ENCODE measurements around the gene SUN1. TPM values are rescaled to one million over a fixed set of nuclear protein-coding genes. Genes with fewer than 3 reads are reported as not detected.
A peak's percentile ranks its signal among the peaks of the same experiment; 100 is the strongest.

Gene SUN1
- total and polyA plus RNA-seq, 10 of the 15 experiments (the other 5 are each of a cell fraction or from before 2014, with no cell fraction given): 27.8 to 107 (median 65.8) TPM

GRCh38 chr7:826230-826917 is 5.9 kb upstream of the SUN1 start:
- 90% methylated on average over 28 of the region's 29 CpGs for WGBS (ENCODE audit: insufficient coverage, insufficient replicate concordance, low lambda C conversion rate, missing lambda C conversion rate)
- POLR2A ChIA-PET: interaction anchor here (6.4 kb wide), 1 partner anchor 8 kb away, joined by 34 read pairs; no protein-coding TSS in a partner anchor
- no peak for TF ChIP-seq REST (IDR thresholded peaks at IDR 0.05; ENCODE audit: low read depth, low read length)
- TF ChIP-seq, protein P1, sequence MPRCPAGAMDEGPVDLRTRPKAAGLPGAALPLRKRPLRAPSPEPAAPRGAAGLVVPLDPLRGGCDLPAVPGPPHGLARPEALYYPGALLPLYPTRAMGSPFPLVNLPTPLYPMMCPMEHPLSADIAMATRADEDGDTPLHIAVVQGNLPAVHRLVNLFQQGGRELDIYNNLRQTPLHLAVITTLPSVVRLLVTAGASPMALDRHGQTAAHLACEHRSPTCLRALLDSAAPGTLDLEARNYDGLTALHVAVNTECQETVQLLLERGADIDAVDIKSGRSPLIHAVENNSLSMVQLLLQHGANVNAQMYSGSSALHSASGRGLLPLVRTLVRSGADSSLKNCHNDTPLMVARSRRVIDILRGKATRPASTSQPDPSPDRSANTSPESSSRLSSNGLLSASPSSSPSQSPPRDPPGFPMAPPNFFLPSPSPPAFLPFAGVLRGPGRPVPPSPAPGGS (IDR thresholded peaks at IDR 0.05; ENCODE audit: borderline replicate concordance, insufficient read depth, low read depth, low read length, poor library complexity, severe bottlenecking): peak; percentile 94
- 0 out of 2 replicates have a peak, but pooled peaks have one; percentile 35 for TF ChIP-seq TCF3 (IDR thresholded peaks at IDR 0.05; ENCODE audit: borderline replicate concordance, insufficient read depth, low read depth, low read length)
- peak; percentile 35 for TF ChIP-seq PBX3 (IDR thresholded peaks at IDR 0.05; ENCODE audit: insufficient replicate concordance, low read depth, low read length)
- no peak for TF ChIP-seq POLR2AphosphoS5 (IDR thresholded peaks at IDR 0.05; ENCODE audit: low read length)
- DNase-seq (ENCODE audit: low read depth, low spot score) (no peak), FAIRE-seq (no peak), ATAC-seq (no peak)
- no peak overlapping the region for H3K27ac ChIP-seq (ENCODE audit: control insufficient read depth, insufficient read depth)
- peaks cover 3 to 11% of the 10 kb centered on the region in 2 experiments for H3K36me3 ChIP-seq (ENCODE audit: control insufficient read depth in 2 of 2, insufficient read depth in 2 of 2, low read length in 1 of 2)
- no TSS peak for BruUV-seq (replicated peaks)
- no peak overlapping the region for H2AFZ ChIP-seq (ENCODE audit: control insufficient read depth, low read depth, low read length)
- H3K4me1 ChIP-seq (ENCODE audit: control insufficient read depth, insufficient read depth, low read length): peaks cover 15% of the 10 kb centered on the region
- H3K27me3 ChIP-seq (replicated peaks in 1 of 2; ENCODE audit: control insufficient read depth in 2 of 2, insufficient read depth in 2 of 2, low read length in 1 of 2): no peaks in the 10 kb centered on the region
- no peak overlapping the region for H3K4me2 ChIP-seq (ENCODE audit: control insufficient read depth, insufficient read depth)
- no peak overlapping the region for H3K4me3 ChIP-seq
- in situ Hi-C loops (cut with MboI): no loop called here
- no peaks in the 10 kb centered on the region for H4K20me1 ChIP-seq (ENCODE audit: control insufficient read depth, insufficient read depth)
- intact Hi-C loops (cut with micrococcal nuclease; ENCODE audit: unreplicated experiment): no loop called here
- CTCF ChIA-PET: no interaction called here
- SMC1A ChIA-PET (ENCODE audit: uncharacterized antibody, unreplicated experiment): no interaction called here
- no peaks in the 10 kb centered on the region for H3K9me3 ChIP-seq (replicated peaks; ENCODE audit: control insufficient read depth, insufficient read depth, low read length)
- RAD21 ChIA-PET (ENCODE audit: unreplicated experiment): no interaction called here
- H3K9ac ChIP-seq (ENCODE audit: control insufficient read depth, insufficient read depth, low read length): no peak overlapping the region
- peaks cover 64% of the 10 kb centered on the region for H3K79me2 ChIP-seq (ENCODE audit: control insufficient read depth, insufficient read depth, low read length)
